ENCODE data around the gene RBMS3.

RBMS3 gene

GRCh38 chr3:29612536-29612935, 331.7 kb downstream of the RBMS3 start:
- DNase-seq (ENCODE audit: low read depth, low spot score): no peak

GRCh38 chr3:29614954-29615353, 334.1 kb downstream of the RBMS3 start:
- no peak for DNase-seq (ENCODE audit: low read depth, low spot score)

GRCh38 chr3:29618395-29619282, 337.8 kb downstream of the RBMS3 start:
- no peak for DNase-seq (ENCODE audit: low read depth, low spot score)

- no peak for DNase-seq (ENCODE audit: low read depth, low spot score)
These were observed 338.8 kb downstream of the RBMS3 start for GRCh38 chr3:29619676-29620075.

- DNase-seq (ENCODE audit: low read depth, low spot score): no peak
These were observed 346.6 kb downstream of the RBMS3 start for GRCh38 chr3:29627136-29628117.

- DNase-seq (ENCODE audit: low read depth, low spot score): no peak
These were observed 347.9 kb downstream of the RBMS3 start for GRCh38 chr3:29628795-29629194.

- DNase-seq (ENCODE audit: low read depth, low spot score): no peak
These were observed 355.0 kb downstream of the RBMS3 start for GRCh38 chr3:29635888-29636287.

- DNase-seq (ENCODE audit: low read depth, low spot score): no peak
These were observed 356.2 kb downstream of the RBMS3 start for GRCh38 chr3:29637068-29637467.

GRCh38 chr3:29639578-29640290, 358.9 kb downstream of the RBMS3 start:
- no peak for DNase-seq (ENCODE audit: low read depth, low spot score)

GRCh38 chr3:29642393-29643033, 361.6 kb downstream of the RBMS3 start:
- DNase-seq (ENCODE audit: low read depth, low spot score): no peak

- no peak for DNase-seq (ENCODE audit: low read depth, low spot score)
These were observed 362.2 kb downstream of the RBMS3 start for GRCh38 chr3:29643034-29643425.

GRCh38 chr3:29644261-29644660, 363.4 kb downstream of the RBMS3 start:
- no peak for DNase-seq (ENCODE audit: low read depth, low spot score)

GRCh38 chr3:29644956-29645636, 364.2 kb downstream of the RBMS3 start:
- no peak for DNase-seq (ENCODE audit: low read depth, low spot score)

- no peak for DNase-seq (ENCODE audit: low read depth, low spot score)
These were observed 365.2 kb downstream of the RBMS3 start for GRCh38 chr3:29646043-29646442.

GRCh38 chr3:29649815-29650547, 369.1 kb downstream of the RBMS3 start:
- DNase-seq (ENCODE audit: low read depth, low spot score): no peak

GRCh38 chr3:29653680-29654079, 372.8 kb downstream of the RBMS3 start:
- no peak for DNase-seq (ENCODE audit: low read depth, low spot score)

- DNase-seq (ENCODE audit: low read depth, low spot score): no peak
These were observed 374.3 kb downstream of the RBMS3 start for GRCh38 chr3:29655015-29655747.

GRCh38 chr3:29665688-29666087, 384.8 kb downstream of the RBMS3 start:
- no peak for DNase-seq (ENCODE audit: low read depth, low spot score)

- DNase-seq (ENCODE audit: low read depth, low spot score): no peak
These were observed 387.4 kb downstream of the RBMS3 start for GRCh38 chr3:29668233-29668632.
